Tibial artery (tissue), 4 donors: Measurements from ENCODE around the gene SMIM41.

Experiments used
- DNase-seq, 2 donors: peaks; one replicate each; pipeline ENCODE4 v3.0.0-alpha.2; 2019
- H3K27ac ChIP-seq, 2 donors: fragments of 200-600 bp; sonication (generic) in 1 of 2; 1 replicate in 1 of 2; 2 replicates in 1 of 2; pipeline ENCODE4 v1.5.1; 2018 to 2019; ENCODE audit warnings: mild to moderate bottlenecking in 1 of 2
- H3K27me3 ChIP-seq, 2 donors: fragments of 200-600 bp; sonication (generic) in 1 of 2; one replicate each; pipeline versions ENCODE4 v1.5.1 to v1.6.0; 2016 to 2019
- H3K36me3 ChIP-seq, 3 donors: fragments of 200-600 bp; sonication (generic) in 2 of 3; one replicate each; pipeline ENCODE4 v1.5.1; 2016 to 2019; ENCODE audit warnings: mild to moderate bottlenecking in 2 of 3
- H3K4me1 ChIP-seq, 4 donors: fragments of 200-600 bp; sonication (generic) in 2 of 4; 1 replicate in 3 of 4; 2 replicates in 1 of 4; pipeline ENCODE4 v1.5.1; 2016 to 2019
- H3K4me3 ChIP-seq, 2 donors: fragments of 200-600 bp; sonication (generic) in 1 of 2; 1 replicate in 1 of 2; 2 replicates in 1 of 2; pipeline ENCODE4 v1.5.1; 2018 to 2019; ENCODE audit warnings: mild to moderate bottlenecking in 2 of 2
- H3K9me3 ChIP-seq, 3 donors: fragments of 200-600 bp; sonication (generic) in 1 of 3; one replicate each; pipeline ENCODE4 v1.5.1; 2016 to 2019
- CTCF ChIP-seq, 2 experiments: fragments of 200-600 bp in 1 of 2; fragments of 450-650 bp in 1 of 2; IDR thresholded peaks; one replicate each; pipeline ENCODE4 v1.5.1; 2017 to 2019; ENCODE audit warnings: antibody characterized with exemption in 2 of 2, mild to moderate bottlenecking in 1 of 2, moderate library complexity in 1 of 2
- intact Hi-C: fragments of 100-400 bp; cut with DNase I; formaldehyde crosslinking; loops from one replicate; pipeline ENCODE4 v1.15.0; 2023; ENCODE audit warnings: low total_unique reads

Gene SMIM41

DNA sequence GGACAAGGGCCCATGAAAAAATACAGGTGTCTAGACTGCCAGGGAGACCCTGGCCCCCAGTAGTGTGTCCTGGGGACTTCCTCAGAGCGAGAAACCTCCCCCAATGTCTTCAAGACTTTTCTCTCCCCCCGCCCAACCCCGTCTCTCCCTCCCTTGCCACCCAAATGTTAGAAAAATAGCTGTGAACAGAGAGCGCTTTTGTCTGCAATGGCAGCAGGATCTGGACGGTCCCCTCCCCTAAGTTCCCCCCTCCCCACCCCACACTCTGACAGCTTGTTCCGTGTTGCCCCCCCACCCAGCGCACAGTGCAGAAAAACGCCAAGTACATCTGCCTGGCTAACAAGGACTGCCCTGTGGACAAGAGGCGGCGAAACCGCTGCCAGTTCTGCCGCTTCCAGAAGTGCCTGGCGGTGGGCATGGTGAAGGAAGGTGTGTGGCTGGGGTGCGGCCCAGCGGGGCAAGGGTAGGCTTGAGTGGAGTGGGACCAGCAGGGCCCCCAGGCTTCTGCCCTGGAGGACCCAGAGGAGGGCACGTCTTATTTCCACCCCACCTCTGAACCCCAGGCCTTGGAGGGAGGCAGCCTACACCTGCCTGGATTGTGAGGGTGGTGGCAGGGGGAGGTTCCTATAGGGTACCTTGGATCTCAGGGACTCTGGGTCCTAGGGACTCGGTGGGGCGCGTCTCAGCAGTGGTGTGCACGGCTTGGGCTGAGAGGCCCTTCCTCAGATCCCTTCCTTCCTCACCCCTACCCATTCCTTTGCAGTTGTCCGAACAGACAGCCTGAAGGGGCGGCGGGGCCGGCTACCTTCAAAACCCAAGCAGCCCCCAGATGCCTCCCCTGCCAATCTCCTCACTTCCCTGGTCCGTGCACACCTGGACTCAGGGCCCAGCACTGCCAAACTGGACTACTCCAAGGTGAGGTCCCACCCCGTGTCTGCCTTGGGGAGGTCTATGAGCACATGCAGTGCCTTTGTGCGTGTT, 23.5 kb upstream of the SMIM41 start:
- Histone ChIP-seq H3K4me3 (no peak overlapping the region), H3K36me3 (peaks cover 55 to 75% (median 65%) of the 10 kb centered on the region in 3 donors), H3K27ac (no peak overlapping the region)

GRCh38 chr12:52056801-52057637, 22.5 kb upstream of the SMIM41 start:
- Histone ChIP-seq H3K4me3 (no peak overlapping the region), H3K36me3 (peaks cover 55 to 75% (median 65%) of the 10 kb centered on the region in 3 donors), H3K27me3 (no peaks in the 10 kb centered on the region), H3K9me3 (no peaks in the 10 kb centered on the region), H3K27ac (peak overlapping the region in 1 of 2 donors; percentile 5), H3K4me1 (peaks cover 0 to 31% (median 12%) of the 10 kb centered on the region in 4 donors)
- no peak for TF ChIP-seq CTCF (IDR thresholded peaks at IDR 0.05)
- no peak for DNase-seq
- intact Hi-C loops: no loop called here

More for the DNA sequence above, 23.5 kb upstream of the SMIM41 start:
- DNase-seq: no peak
- intact Hi-C loops: no loop called here
- Histone ChIP-seq H3K9me3 (no peaks in the 10 kb centered on the region), H3K27me3 (no peaks in the 10 kb centered on the region), H3K4me1 (peaks cover 0 to 31% (median 13%) of the 10 kb centered on the region in 4 donors)
- TF ChIP-seq CTCF (IDR thresholded peaks at IDR 0.05): no peak

- no peak for TF ChIP-seq CTCF (IDR thresholded peaks at IDR 0.05)
- Histone ChIP-seq H3K4me3 (no peak overlapping the region), H3K27ac (no peak overlapping the region), H3K27me3 (no peaks in the 10 kb centered on the region), H3K4me1 (peaks cover 0 to 25% (median 6%) of the 10 kb centered on the region in 4 donors), H3K36me3 (peaks cover 55 to 67% (median 65%) of the 10 kb centered on the region in 3 donors), H3K9me3 (no peaks in the 10 kb centered on the region)
- intact Hi-C loops: no loop called here
- no peak for DNase-seq
Observed at GRCh38 chr12:52057638-52058576, 21.6 kb upstream of the SMIM41 start.

DNA sequence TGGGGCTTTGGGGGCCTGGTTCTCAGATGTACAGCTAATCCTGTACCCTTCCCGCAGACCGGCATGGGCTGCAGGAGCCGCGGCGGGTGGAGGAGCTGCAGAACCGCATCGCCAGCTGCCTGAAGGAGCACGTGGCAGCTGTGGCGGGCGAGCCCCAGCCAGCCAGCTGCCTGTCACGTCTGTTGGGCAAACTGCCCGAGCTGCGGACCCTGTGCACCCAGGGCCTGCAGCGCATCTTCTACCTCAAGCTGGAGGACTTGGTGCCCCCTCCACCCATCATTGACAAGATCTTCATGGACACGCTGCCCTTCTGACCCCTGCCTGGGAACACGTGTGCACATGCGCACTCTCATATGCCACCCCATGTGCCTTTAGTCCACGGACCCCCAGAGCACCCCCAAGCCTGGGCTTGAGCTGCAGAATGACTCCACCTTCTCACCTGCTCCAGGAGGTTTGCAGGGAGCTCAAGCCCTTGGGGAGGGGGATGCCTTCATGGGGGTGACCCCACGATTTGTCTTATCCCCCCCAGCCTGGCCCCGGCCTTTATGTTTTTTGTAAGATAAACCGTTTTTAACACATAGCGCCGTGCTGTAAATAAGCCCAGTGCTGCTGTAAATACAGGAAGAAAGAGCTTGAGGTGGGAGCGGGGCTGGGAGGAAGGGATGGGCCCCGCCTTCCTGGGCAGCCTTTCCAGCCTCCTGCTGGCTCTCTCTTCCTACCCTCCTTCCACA, 20.7 kb upstream of the SMIM41 start:
- no peaks in the 10 kb centered on the region for H3K27me3 ChIP-seq
- no peak overlapping the region for H3K4me3 ChIP-seq
- H3K36me3 ChIP-seq: peaks cover 55 to 62% (median 62%) of the 10 kb centered on the region in 3 donors
- H3K4me1 ChIP-seq: peaks cover 0 to 16% (median 4%) of the 10 kb centered on the region in 4 donors
- no peaks in the 10 kb centered on the region for H3K9me3 ChIP-seq
- no peak for DNase-seq
- no peak for TF ChIP-seq CTCF (IDR thresholded peaks at IDR 0.05)
- H3K27ac ChIP-seq: no peak overlapping the region
- intact Hi-C loops: no loop called here
